GM12878 (cell line): ENCODE data around the gene BBS12. TPM values are rescaled to one million over a fixed set of nuclear protein-coding genes. Genes with fewer than 3 reads are reported as not detected.
A peak's percentile ranks its signal among the peaks of the same experiment; 100 is the strongest.

Experiments used
- ATAC-seq: fragments of 200-7000 bp; cut with Tn5 transposase; 3 replicates; pipeline ENCODE4 v1.9.1; 2020; ENCODE audit warnings: mild to moderate bottlenecking, moderate library complexity
- BruUV-seq: library from RNA; stranded (reverse); fragments of 400-500 nt; replicated peaks from 2 replicates; lab custom pipeline; 2021; lab: Mats Ljungman, UMichigan
- CTCF ChIA-PET: fragments of 300-600 bp; sonication (Branson Sonifier 250); formaldehyde crosslinking; extraction: SDS; loops from one replicate; lab custom pipeline; 2021; ENCODE audit warnings: inconsistent platforms; lab: Yijun Ruan, JAX
- POLR2A ChIA-PET: fragments of 350-600 bp; formaldehyde crosslinking; extraction: SDS; loops from one replicate; lab custom pipeline; 2021; ENCODE audit warnings: inconsistent platforms; lab: Charles Lee
- RAD21 ChIA-PET: fragments of 300-600 bp; sonication (Branson Sonifier 250); formaldehyde crosslinking; loops from one replicate; lab custom pipeline; 2023; ENCODE audit warnings: antibody characterized with exemption; ENCODE audit not compliant: unreplicated experiment; lab: Charles Lee
- SMC1A ChIA-PET: fragments of 300-600 bp; sonication (Branson Sonifier 250); formaldehyde crosslinking; loops from one replicate; lab custom pipeline; 2023; ENCODE audit not compliant: unreplicated experiment, uncharacterized antibody; lab: Charles Lee
- DNase-seq: peaks from one replicate; pipeline ENCODE4 v3.0.0-alpha.2; 2011; ENCODE audit warnings: low read depth, low spot score
- FAIRE-seq: peaks from 3 replicates; lab custom pipeline; 2011; peaks lifted over from hg19 to GRCh38; lab: Jason Lieb, UNC
- H2AFZ ChIP-seq: 2 replicates; pipeline ENCODE4 v1.6.0; 2011; ENCODE audit warnings: low read depth, low read length, control low read depth; ENCODE audit not compliant: control insufficient read depth
- H3K27ac ChIP-seq: 2 replicates; pipeline ENCODE4 v1.5.1; 2011; ENCODE audit warnings: control low read depth; ENCODE audit not compliant: control insufficient read depth, insufficient read depth
- H3K27me3 ChIP-seq, 2 experiments: replicated peaks in 1 of 2; 2 replicates each; pipeline versions ENCODE4 v1.6.0 to v1.6.1; 2011; ENCODE audit warnings: low read length in 1 of 2; ENCODE audit not compliant: control insufficient read depth in 2 of 2, insufficient read depth in 2 of 2
- H3K36me3 ChIP-seq, 2 experiments: 2 replicates each; pipeline ENCODE4 v1.5.1; 2011; ENCODE audit warnings: low read length in 1 of 2; ENCODE audit not compliant: control insufficient read depth in 2 of 2, insufficient read depth in 2 of 2
- H3K4me1 ChIP-seq: 2 replicates; pipeline ENCODE4 v1.6.1; 2011; ENCODE audit warnings: mild to moderate bottlenecking, low read length, moderate library complexity, mixed read lengths; ENCODE audit not compliant: control insufficient read depth, insufficient read depth
- H3K4me2 ChIP-seq: 2 replicates; pipeline ENCODE4 v1.6.0; 2011; ENCODE audit warnings: control low read depth; ENCODE audit not compliant: control insufficient read depth, insufficient read depth
- H3K4me3 ChIP-seq: fragments of 200-600 bp; sonication (generic); 2 replicates; pipeline ENCODE4 v1.5.1; 2016
- H3K79me2 ChIP-seq: 2 replicates; pipeline ENCODE4 v1.6.0; 2011; ENCODE audit warnings: low read length; ENCODE audit not compliant: control insufficient read depth, insufficient read depth
- H3K9ac ChIP-seq: 2 replicates; pipeline ENCODE4 v1.8.0; 2011; ENCODE audit warnings: low read length, control low read depth, mixed read lengths; ENCODE audit not compliant: control insufficient read depth, insufficient read depth
- H3K9me3 ChIP-seq: replicated peaks from 3 replicates; pipeline ENCODE4 v1.5.1; 2011; ENCODE audit warnings: mild to moderate bottlenecking, low read length; ENCODE audit not compliant: control insufficient read depth, insufficient read depth
- H4K20me1 ChIP-seq: 2 replicates; pipeline ENCODE4 v1.6.0; 2011; ENCODE audit not compliant: control insufficient read depth, insufficient read depth
- BCL11A ChIP-seq: IDR thresholded peaks from 2 replicates; pipeline ENCODE4 v1.6.1; 2011; ENCODE audit warnings: low read depth, low read length
- CEBPB ChIP-seq, 2 experiments: fragments of 150-350 bp in 1 of 2; IDR thresholded peaks; 2 replicates each; pipeline ENCODE4 v1.6.1; 2012 to 2014; ENCODE audit warnings: low read depth in 2 of 2, low read length in 2 of 2, borderline replicate concordance in 1 of 2, inconsistent platforms in 1 of 2
- CHD1 ChIP-seq: IDR thresholded peaks from 2 replicates; pipeline ENCODE4 v1.6.1; 2012; ENCODE audit warnings: low read depth, low read length, improper control_type of control experiment
- CHD4 ChIP-seq: fragments of 200-600 bp; sonication (generic); IDR thresholded peaks from 2 replicates; pipeline ENCODE4 v1.6.1; 2016; ENCODE audit warnings: mild to moderate bottlenecking
- EZH2 ChIP-seq: IDR thresholded peaks from 2 replicates; pipeline ENCODE4 v1.6.1; 2012; ENCODE audit warnings: low read depth, mild to moderate bottlenecking, control low read depth, inconsistent platforms, low read length, borderline replicate concordance; ENCODE audit not compliant: control insufficient read depth
- FOS ChIP-seq: IDR thresholded peaks from 3 replicates; pipeline ENCODE4 v1.6.1; 2011; ENCODE audit warnings: borderline replicate concordance; ENCODE audit not compliant: insufficient read length; ENCODE audit errors: extremely low read depth
- HDAC2 ChIP-seq: fragments of 200-600 bp; sonication (generic); IDR thresholded peaks from 2 replicates; pipeline ENCODE4 v1.6.1; 2017
- IRF4 ChIP-seq: IDR thresholded peaks from 2 replicates; pipeline ENCODE4 v1.6.1; 2011; ENCODE audit warnings: low read depth, low read length
- JUNB ChIP-seq: IDR thresholded peaks from 2 replicates; pipeline ENCODE4 v1.6.1; 2016; ENCODE audit warnings: antibody characterized with exemption, mild to moderate bottlenecking
- JUND ChIP-seq: IDR thresholded peaks from 2 replicates; pipeline ENCODE4 v1.6.1; 2012; ENCODE audit warnings: low read depth, mild to moderate bottlenecking, low read length, improper control_type of control experiment, moderate library complexity
- MEF2A ChIP-seq: IDR thresholded peaks from 2 replicates; pipeline ENCODE4 v1.6.1; 2011; ENCODE audit warnings: low read depth, mild to moderate bottlenecking, low read length, moderate library complexity; ENCODE audit not compliant: insufficient read depth
- MXI1 ChIP-seq: fragments of 150-350 bp; IDR thresholded peaks from 2 replicates; pipeline ENCODE4 v1.6.1; 2011; ENCODE audit warnings: low read depth, mild to moderate bottlenecking, inconsistent platforms, low read length, improper control_type of control experiment
- NFIC ChIP-seq: IDR thresholded peaks from 2 replicates; pipeline ENCODE4 v1.6.1; 2012; ENCODE audit warnings: low read depth, mild to moderate bottlenecking, inconsistent platforms, low read length, moderate library complexity
- NR2C1 ChIP-seq: fragments of 450-650 bp; IDR thresholded peaks from 2 replicates; pipeline ENCODE4 v1.6.1; 2017; ENCODE audit warnings: antibody characterized with exemption, mild to moderate bottlenecking, moderate library complexity
- PAX5 ChIP-seq: IDR thresholded peaks from 2 replicates; pipeline ENCODE4 v1.6.1; 2011; ENCODE audit warnings: low read depth, low read length, borderline replicate concordance
- RAD21 ChIP-seq: IDR thresholded peaks from 2 replicates; pipeline ENCODE4 v1.6.1; 2011; ENCODE audit warnings: mild to moderate bottlenecking, low read depth, low read length, moderate library complexity; ENCODE audit not compliant: insufficient read depth
- RCOR1 ChIP-seq: conservative IDR thresholded peaks from 2 replicates; pipeline ENCODE4 v1.6.1; 2012; ENCODE audit warnings: low read depth, low read length, improper control_type of control experiment
- RUNX3 ChIP-seq: IDR thresholded peaks from 2 replicates; pipeline ENCODE4 v1.6.1; 2012; ENCODE audit warnings: low read length, inconsistent platforms
- SIX5 ChIP-seq: IDR thresholded peaks from 2 replicates; pipeline ENCODE4 v1.6.1; 2011; ENCODE audit warnings: mild to moderate bottlenecking, low read depth, low read length, moderate library complexity; ENCODE audit not compliant: severe bottlenecking
- SPI1 ChIP-seq: IDR thresholded peaks from 2 replicates; pipeline ENCODE4 v1.6.1; 2011; ENCODE audit warnings: low read depth, mild to moderate bottlenecking, low read length, moderate library complexity, borderline replicate concordance; ENCODE audit not compliant: insufficient read depth
- SUZ12 ChIP-seq: fragments of 200-600 bp; sonication (generic); IDR thresholded peaks from one replicate; pipeline ENCODE4 v1.6.1; 2018; ENCODE audit warnings: antibody characterized with exemption, mild to moderate bottlenecking; ENCODE audit not compliant: unreplicated experiment
- TCF7 ChIP-seq: IDR thresholded peaks from 2 replicates; pipeline ENCODE4 v1.6.1; 2014; ENCODE audit warnings: antibody characterized with exemption, borderline replicate concordance
- YBX1 ChIP-seq: fragments of 450-650 bp; IDR thresholded peaks from 2 replicates; pipeline ENCODE4 v1.6.1; 2016; ENCODE audit warnings: antibody characterized with exemption
- WGBS: methylation state at CpG from one replicate; pipeline ENCODE4 v1.1.6; 2016; ENCODE audit warnings: low lambda C conversion rate; ENCODE audit not compliant: insufficient replicate concordance, insufficient coverage; ENCODE audit errors: missing lambda C conversion rate; 5-methylcytosine and 5-hydroxymethylcytosine counted together
- in situ Hi-C: fragments of 300-500 bp; cut with MboI; formaldehyde crosslinking; loops from 9 replicates; pipeline ENCODE4 v1.14.3; 2018; ENCODE audit warnings: mixed read lengths
- intact Hi-C: fragments of 100-400 bp; cut with micrococcal nuclease; formaldehyde crosslinking; loops from one replicate; pipeline ENCODE4 v1.14.2; 2022; ENCODE audit not compliant: unreplicated experiment
- polyA plus RNA-seq, 11 experiments: library from polyadenylated mRNA; depleted of rRNA in 4 of 11; unstranded in 6 of 11; stranded (reverse) in 5 of 11; fragments of >200 nt; fragmentation: Nextera tagmentation in 4 of 11; fragmentation: Illumina TruSeq in 1 of 11; extraction: Ambion mirVana in 4 of 11; extraction: Trizol in 1 of 11; gene quantifications; 1 replicate in 1 of 11; 2 replicates in 10 of 11; pipeline versions ENCODE4 v1.2.1 to v1.2.3, GENCODE V29; 2011 to 2016; ENCODE audit warnings: inconsistent platforms in 2 of 11, missing spikeins in 2 of 11, low read depth in 1 of 11
- total RNA-seq, 4 experiments: library from RNA; depleted of rRNA in 3 of 4; stranded (reverse); fragments of >200 nt in 3 of 4; fragmentation: Illumina TruSeq in 1 of 4; extraction: Trizol in 1 of 4; gene quantifications; 2 replicates each; pipeline versions ENCODE4 v1.2.1 to v1.2.3, GENCODE V29; 2013 to 2021
- TF ChIP-seq, protein P1 (sequence below): IDR thresholded peaks from 2 replicates; pipeline ENCODE4 v1.6.1; 2012; ENCODE audit warnings: low read length, inconsistent platforms
- TF ChIP-seq, protein P2 (sequence below): IDR thresholded peaks from 2 replicates; pipeline ENCODE4 v1.6.1; 2011; ENCODE audit warnings: low read depth, mild to moderate bottlenecking, low read length, moderate library complexity, borderline replicate concordance; ENCODE audit errors: extremely low read depth
- TF ChIP-seq, protein P3 (sequence below): fragments of 450-650 bp; IDR thresholded peaks from 2 replicates; pipeline ENCODE4 v1.6.1; 2014; ENCODE audit warnings: mild to moderate bottlenecking

The BBS12 gene
- total and polyA plus RNA-seq, 10 of the 15 experiments (the other 5 are each of a cell fraction or from before 2014, with no cell fraction given), result 0.15 to 0.63 (median 0.42) TPM

DNA sequence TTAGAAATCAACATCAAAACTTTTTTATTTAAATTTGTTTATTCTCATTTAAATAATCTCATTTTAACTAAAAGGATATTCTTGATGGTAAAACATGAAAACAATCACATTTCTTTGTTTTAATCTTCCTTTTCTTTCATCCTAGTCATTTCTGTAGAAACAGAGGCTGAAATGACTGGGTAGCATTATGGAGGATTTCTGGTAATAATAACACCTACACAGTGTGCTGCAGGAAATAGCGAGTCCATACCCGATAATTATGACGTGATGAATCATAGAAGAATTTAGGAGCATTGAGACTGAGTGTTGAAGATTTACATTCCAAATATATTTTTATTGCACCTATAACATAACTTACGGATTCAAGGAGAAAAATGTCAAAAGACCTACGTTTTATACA, 31.4 kb upstream of the BBS12 start:
- no peak overlapping the region for H3K9ac ChIP-seq
- DNase-seq (no peak), FAIRE-seq (no peak), ATAC-seq (no peak)
- no peaks in the 10 kb centered on the region; a peak in 1 of 4 replicates for H3K27me3 ChIP-seq
- H2AFZ ChIP-seq, result no peak overlapping the region
- H3K27ac ChIP-seq, result no peak overlapping the region
- 2% methylated on average over 5 of the region's 5 CpGs for WGBS
- no peaks in the 10 kb centered on the region for H3K4me1 ChIP-seq
- no TSS peak for BruUV-seq
- RAD21 ChIA-PET, result no interaction called here
- H3K4me2 ChIP-seq, result no peak overlapping the region
- H3K79me2 ChIP-seq, result no peaks in the 10 kb centered on the region
- intact Hi-C loops (no loop called here), in situ Hi-C loops (no loop called here)
- no peaks in the 10 kb centered on the region for H4K20me1 ChIP-seq
- CTCF ChIA-PET, result interaction anchor here (1.1 kb wide), 1 partner anchor 123 kb away, joined by 3 read pairs; no protein-coding TSS in a partner anchor
- H3K9me3 ChIP-seq, result no peaks in the 10 kb centered on the region
- POLR2A ChIA-PET, result no interaction called here
- no peak overlapping the region for H3K4me3 ChIP-seq
- no peaks in the 10 kb centered on the region for H3K36me3 ChIP-seq
- SMC1A ChIA-PET, result no interaction called here
- TF ChIP-seq CEBPB (IDR thresholded peaks at IDR 0.05; ENCODE audit: borderline replicate concordance in 1 of 2, low read depth in 2 of 2, low read length in 2 of 2), result 0 out of 4 replicates have a peak, but pooled peaks of 1 of the 2 experiments have one; percentile 40
- TF ChIP-seq CHD4, result no peak
- TF ChIP-seq HDAC2, result no peak
- TF ChIP-seq EZH2, result no peak
- no peak for TF ChIP-seq RCOR1
- TF ChIP-seq, protein P1, sequence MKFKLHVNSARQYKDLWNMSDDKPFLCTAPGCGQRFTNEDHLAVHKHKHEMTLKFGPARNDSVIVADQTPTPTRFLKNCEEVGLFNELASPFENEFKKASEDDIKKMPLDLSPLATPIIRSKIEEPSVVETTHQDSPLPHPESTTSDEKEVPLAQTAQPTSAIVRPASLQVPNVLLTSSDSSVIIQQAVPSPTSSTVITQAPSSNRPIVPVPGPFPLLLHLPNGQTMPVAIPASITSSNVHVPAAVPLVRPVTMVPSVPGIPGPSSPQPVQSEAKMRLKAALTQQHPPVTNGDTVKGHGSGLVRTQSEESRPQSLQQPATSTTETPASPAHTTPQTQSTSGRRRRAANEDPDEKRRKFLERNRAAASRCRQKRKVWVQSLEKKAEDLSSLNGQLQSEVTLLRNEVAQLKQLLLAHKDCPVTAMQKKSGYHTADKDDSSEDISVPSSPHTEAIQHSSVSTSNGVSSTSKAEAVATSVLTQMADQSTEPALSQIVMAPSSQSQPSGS, result peak; percentile 87
- TF ChIP-seq, protein P2, sequence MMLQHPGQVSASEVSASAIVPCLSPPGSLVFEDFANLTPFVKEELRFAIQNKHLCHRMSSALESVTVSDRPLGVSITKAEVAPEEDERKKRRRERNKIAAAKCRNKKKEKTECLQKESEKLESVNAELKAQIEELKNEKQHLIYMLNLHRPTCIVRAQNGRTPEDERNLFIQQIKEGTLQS, result no peak
- TF ChIP-seq PAX5, result no peak
- no peak for TF ChIP-seq RAD21
- TF ChIP-seq MEF2A, result 0 out of 2 replicates have a peak, but pooled peaks have one; percentile 36
- no peak for TF ChIP-seq CHD1
- TF ChIP-seq, protein P3, sequence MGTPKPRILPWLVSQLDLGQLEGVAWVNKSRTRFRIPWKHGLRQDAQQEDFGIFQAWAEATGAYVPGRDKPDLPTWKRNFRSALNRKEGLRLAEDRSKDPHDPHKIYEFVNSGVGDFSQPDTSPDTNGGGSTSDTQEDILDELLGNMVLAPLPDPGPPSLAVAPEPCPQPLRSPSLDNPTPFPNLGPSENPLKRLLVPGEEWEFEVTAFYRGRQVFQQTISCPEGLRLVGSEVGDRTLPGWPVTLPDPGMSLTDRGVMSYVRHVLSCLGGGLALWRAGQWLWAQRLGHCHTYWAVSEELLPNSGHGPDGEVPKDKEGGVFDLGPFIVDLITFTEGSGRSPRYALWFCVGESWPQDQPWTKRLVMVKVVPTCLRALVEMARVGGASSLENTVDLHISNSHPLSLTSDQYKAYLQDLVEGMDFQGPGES, result no peak
- no peak for TF ChIP-seq SPI1
- TF ChIP-seq JUNB, result peak; percentile 95
- TF ChIP-seq TCF7, result peak; percentile 94
- TF ChIP-seq SUZ12, result no peak
- peak; percentile 70; the same call in 1 of the 2 replicates for TF ChIP-seq IRF4
- TF ChIP-seq YBX1, result no peak
- no peak for TF ChIP-seq SIX5
- TF ChIP-seq BCL11A, result no peak
- TF ChIP-seq JUND, result no peak
- TF ChIP-seq NFIC, result peak; percentile 69
- TF ChIP-seq NR2C1, result no peak
- TF ChIP-seq FOS, result no peak
- no peak for TF ChIP-seq MXI1
- peak; percentile 22; the same call in 1 of the 2 replicates for TF ChIP-seq RUNX3
